ENCODE measurements around the gene SLC13A1.

SLC13A1 gene

GRCh38 chr7:123170333-123171246, 29.2 kb downstream of the SLC13A1 start:
- H3K4me3 ChIP-seq (ENCODE audit: low read depth, low read length): no peak overlapping the region
- H3K9me3 ChIP-seq: no peaks in the 10 kb centered on the region
- H3K36me3 ChIP-seq: no peaks in the 10 kb centered on the region
- no peak for DNase-seq
- no peaks in the 10 kb centered on the region for H3K4me1 ChIP-seq
- no peaks in the 10 kb centered on the region for H3K27me3 ChIP-seq
- no peak for TF ChIP-seq CTCF (IDR thresholded peaks at IDR 0.05; ENCODE audit: low read depth, low read length)

- H3K4me3 ChIP-seq (ENCODE audit: low read depth, low read length): no peak overlapping the region
- no peaks in the 10 kb centered on the region for H3K9me3 ChIP-seq
- no peak for TF ChIP-seq CTCF (IDR thresholded peaks at IDR 0.05; ENCODE audit: low read depth, low read length)
- H3K4me1 ChIP-seq: no peaks in the 10 kb centered on the region
- DNase-seq: no peak
- H3K27me3 ChIP-seq: no peaks in the 10 kb centered on the region
- H3K36me3 ChIP-seq: no peaks in the 10 kb centered on the region
Observed at GRCh38 chr7:123169065-123169464, 30.7 kb downstream of the SLC13A1 start.

- no peak overlapping the region for H3K4me3 ChIP-seq (ENCODE audit: low read depth, low read length)
- no peak for TF ChIP-seq CTCF (IDR thresholded peaks at IDR 0.05; ENCODE audit: low read depth, low read length)
- no peaks in the 10 kb centered on the region for H3K9me3 ChIP-seq
- H3K27me3 ChIP-seq: no peaks in the 10 kb centered on the region
- no peak for DNase-seq
- no peaks in the 10 kb centered on the region for H3K36me3 ChIP-seq
- H3K4me1 ChIP-seq: no peaks in the 10 kb centered on the region
Observed at GRCh38 chr7:123157606-123158005, 42.2 kb downstream of the SLC13A1 start.

- Histone ChIP-seq H3K36me3 (no peaks in the 10 kb centered on the region), H3K4me3 (ENCODE audit: low read depth, low read length) (no peak overlapping the region), H3K27me3 (no peaks in the 10 kb centered on the region), H3K4me1 (no peaks in the 10 kb centered on the region), H3K9me3 (no peaks in the 10 kb centered on the region)
- TF ChIP-seq CTCF (IDR thresholded peaks at IDR 0.05; ENCODE audit: low read depth, low read length): no peak
- DNase-seq: no peak
Observed at GRCh38 chr7:123155571-123155970, 44.2 kb downstream of the SLC13A1 start.

GRCh38 chr7:123154231-123154860, 45.4 kb downstream of the SLC13A1 start:
- Histone ChIP-seq H3K27me3 (no peaks in the 10 kb centered on the region), H3K9me3 (no peaks in the 10 kb centered on the region), H3K4me3 (ENCODE audit: low read depth, low read length) (no peak overlapping the region), H3K4me1 (no peaks in the 10 kb centered on the region), H3K36me3 (no peaks in the 10 kb centered on the region)
- peak; percentile 93 for TF ChIP-seq CTCF (IDR thresholded peaks at IDR 0.05; ENCODE audit: low read depth, low read length)
- DNase-seq: peak; percentile 78

- H3K4me1 ChIP-seq: no peaks in the 10 kb centered on the region
- H3K36me3 ChIP-seq: no peaks in the 10 kb centered on the region
- no peaks in the 10 kb centered on the region for H3K9me3 ChIP-seq
- no peak for DNase-seq
- no peak for TF ChIP-seq CTCF (IDR thresholded peaks at IDR 0.05; ENCODE audit: low read depth, low read length)
- no peak overlapping the region for H3K4me3 ChIP-seq (ENCODE audit: low read depth, low read length)
- H3K27me3 ChIP-seq: no peaks in the 10 kb centered on the region
Observed at GRCh38 chr7:123151443-123151842, 48.3 kb downstream of the SLC13A1 start.
